GM12864 (cell line): ENCODE results near the gene TSC22D1.

ENCODE experiments used
- DNase-seq: peaks from one replicate; pipeline ENCODE4 v3.0.0-alpha.2; 2011; ENCODE audit warnings: low read depth
- H3K4me3 ChIP-seq: 2 replicates; pipeline ENCODE4 v1.5.1; 2011; ENCODE audit warnings: mild to moderate bottlenecking, low read depth, low read length, control low read depth
- CTCF ChIP-seq: IDR thresholded peaks from 2 replicates; pipeline ENCODE4 v1.5.1; 2011; ENCODE audit warnings: low read depth, mild to moderate bottlenecking, moderate library complexity, low read length, control low read depth, inconsistent platforms; ENCODE audit errors: missing control alignments

TSC22D1 gene

GRCh38 chr13:44404261-44405132 lies 171.6 kb downstream of the TSC22D1 start:
- no peak for TF ChIP-seq CTCF
- H3K4me3 ChIP-seq, result no peak overlapping the region
- no peak for DNase-seq

GRCh38 chr13:44403461-44404056 lies 172.6 kb downstream of the TSC22D1 start:
- TF ChIP-seq CTCF, result no peak
- DNase-seq, result no peak
- no peak overlapping the region for H3K4me3 ChIP-seq

GRCh38 chr13:44402899-44403445 lies 173.2 kb downstream of the TSC22D1 start:
- TF ChIP-seq CTCF, result no peak
- no peak overlapping the region for H3K4me3 ChIP-seq
- DNase-seq, result no peak

- no peak for TF ChIP-seq CTCF
- H3K4me3 ChIP-seq, result no peak overlapping the region
- no peak for DNase-seq
Measured at GRCh38 chr13:44401577-44401976, 174.6 kb downstream of the TSC22D1 start.

- DNase-seq, result no peak
- no peak for TF ChIP-seq CTCF
- no peak overlapping the region for H3K4me3 ChIP-seq
Measured at GRCh38 chr13:44400736-44401135, 175.4 kb downstream of the TSC22D1 start.

- no peak overlapping the region for H3K4me3 ChIP-seq
- TF ChIP-seq CTCF, result no peak
- no peak for DNase-seq
Measured at GRCh38 chr13:44399074-44399473, 177.1 kb downstream of the TSC22D1 start.
